Skeletal muscle tissue (tissue), 4 donors: ENCODE data around the gene MRAP. TPM values are rescaled to one million over a fixed set of nuclear protein-coding genes. Genes with fewer than 3 reads are reported as not detected.
A peak's percentile ranks its signal among the peaks of the same experiment; 100 is the strongest.
"Not testable (repeated sequence)": the region's sequence is repeated elsewhere in the genome, so short reads cannot be mapped to it uniquely, and the experiment has no call there.

Source experiments
- H3K27ac ChIP-seq: one replicate; pipeline ENCODE4 v1.7.0; 2013; ENCODE audit warnings: mild to moderate bottlenecking, low read depth, low read length, inconsistent platforms
- H3K27me3 ChIP-seq, 3 donors: one replicate each; pipeline ENCODE4 v1.7.0; 2013; ENCODE audit warnings: low read length in 3 of 3; ENCODE audit not compliant: control insufficient read depth in 3 of 3, insufficient read depth in 3 of 3
- H3K36me3 ChIP-seq, 3 donors: one replicate each; pipeline ENCODE4 v1.7.0; 2013; ENCODE audit warnings: low read length in 3 of 3; ENCODE audit not compliant: control insufficient read depth in 3 of 3, insufficient read depth in 3 of 3
- H3K4me1 ChIP-seq, 3 donors: one replicate each; pipeline ENCODE4 v1.7.0; 2013; ENCODE audit warnings: low read length in 3 of 3, mild to moderate bottlenecking in 3 of 3; ENCODE audit not compliant: control insufficient read depth in 3 of 3, insufficient read depth in 3 of 3
- H3K4me3 ChIP-seq, 3 donors: one replicate each; pipeline ENCODE4 v1.7.0; 2013; ENCODE audit warnings: low read length in 3 of 3
- H3K9ac ChIP-seq, 3 donors: one replicate each; pipeline ENCODE4 v1.7.0; 2013; ENCODE audit warnings: low read length in 3 of 3, mild to moderate bottlenecking in 3 of 3, moderate library complexity in 2 of 3, low read depth in 1 of 3
- H3K9me3 ChIP-seq, 3 donors: one replicate each; pipeline ENCODE4 v1.7.0; 2013; ENCODE audit warnings: low read length in 3 of 3; ENCODE audit not compliant: control insufficient read depth in 3 of 3
- total RNA-seq: library from RNA; depleted of rRNA; stranded (reverse); fragments of >200 nt; gene quantifications from one replicate; pipeline ENCODE4 v1.2.3, GENCODE V29; 2014
- donor health status: Osteomylitis.

The MRAP gene
- 2.6 TPM for total RNA-seq

DNA sequence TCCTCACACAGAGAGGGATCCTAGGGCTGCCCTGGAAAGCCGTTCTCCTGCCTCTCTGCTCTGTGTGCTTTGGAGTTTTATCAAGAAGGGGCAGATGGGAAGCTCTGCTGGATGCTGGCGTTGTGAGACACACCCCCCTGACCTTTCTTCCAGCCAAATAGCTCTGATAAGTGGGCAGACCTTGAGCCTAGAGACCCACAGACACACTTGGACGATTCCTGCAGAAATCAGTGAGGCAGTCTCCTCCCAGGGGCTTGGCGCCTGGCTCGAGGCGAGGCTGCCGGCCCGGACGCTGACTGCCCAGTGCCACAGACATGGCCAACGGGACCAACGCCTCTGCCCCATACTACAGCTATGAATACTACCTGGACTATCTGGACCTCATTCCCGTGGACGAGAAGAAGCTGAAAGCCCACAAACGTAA is at the start of gene MRAP:
Gene MRAP, plus strand, starts transcription at position 198 of the 424 bp plus-strand sequence. Its CDS starts 117 bp downstream, at position 315.
- H3K9me3 ChIP-seq, result no peaks in the 10 kb centered on the region
- peaks cover 0 to 7% (median 2%) of the 10 kb centered on the region in 3 donors for H3K36me3 ChIP-seq
- H3K27me3 ChIP-seq, result no peaks in the 10 kb centered on the region
- no peak within 1 kb of the TSS for H3K9ac ChIP-seq
- no peak within 1 kb of the TSS for H3K27ac ChIP-seq
- no peaks in the 10 kb centered on the region for H3K4me1 ChIP-seq
- H3K4me3 ChIP-seq, result no peak within 1 kb of the TSS

DNA sequence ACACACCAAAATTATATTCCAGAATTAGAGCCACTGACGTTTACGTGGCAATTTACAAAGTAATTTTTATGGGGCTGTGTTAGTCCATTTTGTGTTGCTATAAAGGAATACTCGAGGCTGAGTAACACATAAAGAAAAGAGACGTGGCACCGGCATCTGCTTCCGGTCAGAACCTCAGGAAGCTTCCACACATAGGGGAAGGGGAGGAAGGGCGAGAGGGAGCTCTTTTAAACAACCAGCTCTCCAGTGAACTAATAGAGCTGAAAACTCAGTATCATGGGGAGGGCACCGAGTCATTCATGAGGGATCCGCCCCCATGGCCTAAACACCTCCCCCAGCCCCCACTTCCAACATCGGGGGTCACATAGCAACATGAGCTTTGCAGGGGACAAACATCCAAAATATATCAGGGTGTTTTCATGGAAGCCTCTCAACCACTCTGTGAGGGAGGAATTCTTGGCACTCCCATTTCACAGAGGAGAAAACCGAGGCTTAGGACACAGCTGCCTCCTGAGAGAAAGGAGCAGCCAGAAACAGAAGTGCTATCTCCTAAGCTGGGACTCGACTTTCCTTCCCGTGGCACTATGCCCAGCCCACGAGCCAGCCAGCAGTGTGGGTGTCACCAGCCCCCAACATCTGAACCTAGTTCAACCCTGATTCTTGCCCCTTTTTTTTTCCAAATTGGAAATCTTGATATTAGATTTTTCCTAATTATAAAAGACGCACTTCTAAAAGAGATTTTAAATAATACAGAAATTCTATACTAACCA is 49.0 kb upstream of the MRAP start:
- Histone ChIP-seq H3K27ac (no peak overlapping the region), H3K36me3 (no peaks in the 10 kb centered on the region), H3K4me3 (no peak overlapping the region), H3K9ac (no peak overlapping the region), H3K9me3 (no peaks in the 10 kb centered on the region), H3K27me3 (peaks cover 7% of the 10 kb centered on the region in 3 donors), H3K4me1 (peaks cover 0 to 2% (median 0%) of the 10 kb centered on the region in 3 donors)

DNA sequence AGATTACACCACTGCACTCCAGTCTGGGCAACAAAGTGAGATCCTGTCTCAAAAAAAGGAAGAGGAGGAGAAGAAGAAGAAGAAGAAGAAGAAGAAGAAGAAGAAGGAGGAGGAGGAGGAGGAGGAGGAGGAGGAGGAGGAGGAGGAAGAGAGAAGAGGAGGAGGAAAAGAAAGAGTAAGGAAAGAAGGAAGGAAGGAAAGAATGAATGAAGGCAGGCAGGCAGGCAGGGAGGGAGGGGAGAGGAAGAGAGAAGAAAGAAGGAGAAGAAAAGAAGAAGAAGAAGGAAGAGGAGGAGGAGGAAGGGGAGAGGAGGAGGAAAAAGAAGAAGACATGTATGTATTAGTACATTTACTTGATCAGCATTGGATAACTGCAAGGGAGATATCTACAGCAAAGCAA is 46.5 kb upstream of the MRAP start:
- Histone ChIP-seq H3K4me3 (no peak overlapping the region), H3K4me1 (peaks cover 4 to 10% (median 5%) of the 10 kb centered on the region in 3 donors), H3K9ac (no peak overlapping the region), H3K9me3 (no peaks in the 10 kb centered on the region), H3K27me3 (peaks cover 7 to 9% (median 7%) of the 10 kb centered on the region in 3 donors), H3K27ac (no peak overlapping the region), H3K36me3 (no peaks in the 10 kb centered on the region)

DNA sequence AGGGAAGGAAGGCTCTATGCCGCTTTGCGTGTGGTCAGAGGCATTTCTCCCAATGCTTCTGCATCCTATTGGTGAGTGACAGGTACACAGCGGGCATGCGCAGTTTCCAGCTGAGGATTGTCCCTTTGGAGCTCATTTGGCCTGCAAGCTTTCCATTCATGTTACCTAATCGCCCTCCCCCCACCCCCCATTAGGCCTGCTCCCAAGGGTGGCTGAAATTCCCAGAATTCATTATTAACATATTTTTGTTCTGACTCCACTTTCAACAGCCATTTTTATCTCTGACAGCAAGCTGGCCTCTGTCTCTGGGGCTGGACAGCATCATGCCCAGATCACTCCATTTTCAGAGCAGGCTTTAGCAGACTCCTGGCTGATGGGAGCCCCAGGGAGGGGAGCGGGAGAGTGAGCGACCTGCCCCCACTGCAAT is 45.4 kb upstream of the MRAP start:
- Histone ChIP-seq H3K4me3 (no peak overlapping the region), H3K36me3 (no peaks in the 10 kb centered on the region), H3K27me3 (peaks cover 7 to 9% (median 7%) of the 10 kb centered on the region in 3 donors), H3K27ac (no peak overlapping the region), H3K9ac (no peak overlapping the region), H3K9me3 (no peaks in the 10 kb centered on the region), H3K4me1 (peaks cover 4 to 10% (median 5%) of the 10 kb centered on the region in 3 donors)

DNA sequence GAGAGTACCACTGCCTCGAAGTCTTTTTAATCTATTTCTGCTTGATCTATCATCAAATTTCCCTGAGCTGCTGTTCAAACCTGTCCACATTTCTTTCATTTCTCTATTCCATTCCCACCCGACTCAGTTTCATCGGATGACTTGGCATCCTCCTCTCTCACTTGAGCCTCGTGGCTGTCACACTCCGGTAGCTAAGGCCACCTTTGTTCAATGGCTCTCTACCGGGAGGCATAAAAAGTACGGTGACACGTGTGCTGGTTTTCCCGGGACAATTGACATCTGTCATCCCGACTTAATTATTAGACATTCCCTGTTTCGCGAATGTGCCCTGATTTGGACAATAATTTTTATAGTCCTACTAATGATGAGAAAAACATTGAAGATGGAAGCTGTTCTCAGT is 42.4 kb upstream of the MRAP start:
- no peaks in the 10 kb centered on the region for H3K36me3 ChIP-seq
- no peak overlapping the region for H3K27ac ChIP-seq
- no peak overlapping the region for H3K9ac ChIP-seq
- H3K4me1 ChIP-seq, result peaks cover 4 to 11% (median 5%) of the 10 kb centered on the region in 3 donors
- peaks cover 0 to 3% (median 0%) of the 10 kb centered on the region in 3 donors for H3K27me3 ChIP-seq
- no peaks in the 10 kb centered on the region for H3K9me3 ChIP-seq
- no peak overlapping the region for H3K4me3 ChIP-seq

DNA sequence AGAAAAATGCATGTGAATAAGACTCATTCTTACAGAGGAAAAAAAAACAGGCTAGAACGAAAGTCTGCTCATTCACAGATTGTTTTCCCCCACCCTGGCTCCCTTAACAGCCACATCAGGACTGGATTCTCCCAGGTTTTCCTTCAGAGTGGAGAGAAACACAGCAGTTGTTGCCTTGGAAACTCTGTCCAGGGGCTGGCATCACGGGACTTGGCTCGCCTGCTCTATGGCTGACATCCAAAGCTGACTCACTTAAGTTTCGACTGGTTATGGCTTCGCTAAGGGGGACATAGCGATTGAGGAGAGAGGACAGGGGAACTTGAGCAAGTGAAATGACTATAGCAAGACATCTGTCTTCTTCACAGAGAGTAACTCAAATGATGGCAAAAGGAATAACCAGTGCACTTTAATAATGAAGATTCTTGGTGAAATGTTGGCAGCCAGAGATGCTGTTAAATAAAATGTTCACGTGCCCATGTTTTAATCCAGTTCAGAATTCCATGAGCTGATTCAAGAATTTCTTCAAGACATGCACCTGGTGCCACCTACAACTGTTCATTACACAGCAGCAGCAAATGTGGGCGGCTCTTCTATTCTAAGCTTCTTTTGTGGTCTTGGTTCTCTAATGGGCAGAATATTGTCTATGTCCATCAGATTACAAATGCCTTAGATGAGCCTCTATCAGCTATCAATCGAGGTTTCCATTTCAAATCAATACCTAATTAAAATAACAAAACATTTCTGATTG is 41.6 kb upstream of the MRAP start:
- H3K4me1 ChIP-seq, result peaks cover 4 to 11% (median 5%) of the 10 kb centered on the region in 3 donors
- H3K27ac ChIP-seq, result no peak overlapping the region
- H3K27me3 ChIP-seq, result peaks cover 0 to 3% (median 0%) of the 10 kb centered on the region in 3 donors
- H3K9me3 ChIP-seq, result no peaks in the 10 kb centered on the region
- H3K36me3 ChIP-seq, result no peaks in the 10 kb centered on the region
- H3K9ac ChIP-seq, result peak overlapping the region in 1 of 3 donors; percentile 0
- H3K4me3 ChIP-seq, result peak overlapping the region in 1 of 3 donors; percentile 21

DNA sequence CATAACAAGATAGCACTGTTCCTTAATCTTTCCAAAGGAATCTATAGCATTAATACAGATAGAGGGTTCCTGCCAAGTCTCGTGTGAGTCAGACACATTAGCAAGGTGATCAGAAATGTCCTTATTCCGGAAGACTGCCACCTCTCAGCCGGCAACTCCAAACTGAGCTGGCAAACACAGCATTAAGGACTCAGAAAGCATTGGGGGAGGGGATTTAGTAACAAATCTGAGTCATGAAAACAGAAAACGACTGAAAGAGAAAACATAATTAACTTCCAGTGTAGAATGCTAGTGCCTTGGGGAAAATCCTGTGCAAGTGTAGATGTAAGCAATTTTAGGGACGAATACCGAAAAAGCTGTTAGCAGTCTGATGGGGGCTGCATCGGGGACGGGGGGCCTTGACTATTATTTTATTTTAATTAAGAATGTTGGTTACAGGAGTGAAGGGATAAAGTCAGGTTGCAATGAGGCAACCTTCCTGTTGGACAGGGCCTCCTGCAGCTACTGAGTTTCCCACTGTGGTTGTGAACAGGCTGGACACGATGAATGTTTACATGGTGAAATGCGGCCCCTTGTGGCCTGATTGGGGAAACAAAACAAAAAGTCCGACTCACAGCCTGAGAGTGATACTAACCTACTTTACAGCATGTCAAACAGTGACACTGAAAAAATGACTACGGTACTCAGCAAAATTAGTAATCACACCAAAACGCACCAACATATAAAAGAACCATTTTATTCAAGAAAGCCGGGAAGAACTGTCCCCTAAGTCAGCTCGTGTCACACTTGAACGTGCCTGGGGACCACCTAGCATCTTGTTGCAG is 40.5 kb upstream of the MRAP start:
- no peak overlapping the region for H3K27ac ChIP-seq

DNA sequence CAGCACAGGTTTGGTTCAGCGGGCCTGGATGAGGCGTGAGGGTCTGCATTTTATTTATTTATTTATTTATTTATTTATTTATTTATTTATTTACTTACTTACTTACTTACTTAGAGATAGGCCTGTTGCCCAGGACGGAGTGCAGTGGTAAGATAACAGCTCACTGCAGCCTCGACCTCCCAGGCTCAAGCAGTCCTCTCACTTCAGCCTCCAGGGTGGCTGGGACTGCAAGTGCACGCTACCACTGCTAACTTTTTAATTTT is 39.9 kb upstream of the MRAP start:
- not testable (repeated sequence) for H3K9me3 ChIP-seq, H3K4me3 ChIP-seq, H3K27ac ChIP-seq, H3K36me3 ChIP-seq, H3K9ac ChIP-seq, H3K27me3 ChIP-seq
- H3K4me1 ChIP-seq, result peaks cover 4 to 11% (median 5%) of the 10 kb centered on the region in 3 donors

More for the DNA sequence above, 40.5 kb upstream of the MRAP start:
- H3K9ac ChIP-seq, result no peak overlapping the region
- no peak overlapping the region for H3K4me3 ChIP-seq
- no peaks in the 10 kb centered on the region for H3K9me3 ChIP-seq
- H3K27me3 ChIP-seq, result peaks cover 0 to 3% (median 0%) of the 10 kb centered on the region in 3 donors
- H3K4me1 ChIP-seq, result peaks cover 4 to 11% (median 5%) of the 10 kb centered on the region in 3 donors
- no peaks in the 10 kb centered on the region for H3K36me3 ChIP-seq

DNA sequence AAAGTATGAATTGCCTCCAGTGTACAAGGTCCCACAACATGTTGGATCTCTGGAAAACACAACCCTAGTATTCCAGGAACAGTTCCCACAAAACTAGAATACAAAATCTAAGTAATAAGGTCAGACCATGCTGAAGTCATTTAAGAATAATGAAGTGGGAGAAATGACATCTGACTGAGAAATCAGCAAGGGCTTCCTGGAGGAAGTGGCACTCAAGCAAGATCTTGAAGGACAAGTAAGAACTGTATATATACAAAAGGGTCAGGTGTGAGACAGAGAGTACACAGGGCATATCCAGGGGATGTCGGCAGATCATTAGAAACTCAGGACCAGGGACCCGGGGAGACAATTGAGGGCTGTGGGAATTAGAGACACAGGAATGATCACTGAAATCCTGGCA is 38.5 kb upstream of the MRAP start:
- Histone ChIP-seq H3K27me3 (peaks cover 0 to 3% (median 0%) of the 10 kb centered on the region in 3 donors), H3K9me3 (no peaks in the 10 kb centered on the region), H3K4me3 (no peak overlapping the region), H3K9ac (no peak overlapping the region), H3K36me3 (no peaks in the 10 kb centered on the region), H3K4me1 (peaks cover 4 to 11% (median 5%) of the 10 kb centered on the region in 3 donors), H3K27ac (no peak overlapping the region)
